Thoracic aorta (tissue), 2 donors: ENCODE results near the gene SHC2. TPM values are rescaled to one million over a fixed set of nuclear protein-coding genes. Genes with fewer than 3 reads are reported as not detected.

Experiments
- ATAC-seq: fragments of 150-250 bp; one replicate; pipeline ENCODE4 v1.8.0; 2017; ENCODE audit warnings: low read depth; ENCODE audit not compliant: insufficient number of reproducible peaks, low FRiP score
- DNase-seq: peaks from one replicate; pipeline ENCODE4 v3.0.0-alpha.2; 2020; ENCODE audit warnings: low spot score
- H3K27ac ChIP-seq, 2 donors: fragments of 200-600 bp; sonication (generic); 1 replicate in 1 of 2; 2 replicates in 1 of 2; pipeline ENCODE4 v1.5.1; 2016; ENCODE audit warnings: mild to moderate bottlenecking in 2 of 2, moderate library complexity in 2 of 2
- H3K27me3 ChIP-seq: fragments of 200-600 bp; sonication (generic); replicated peaks from 2 replicates; pipeline ENCODE4 v1.6.0; 2016; ENCODE audit warnings: mild to moderate bottlenecking; ENCODE audit not compliant: insufficient read depth
- H3K36me3 ChIP-seq: fragments of 200-600 bp; sonication (generic); one replicate; pipeline ENCODE4 v1.5.1; 2016
- H3K4me1 ChIP-seq, 2 donors: fragments of 200-600 bp; sonication (generic); 1 replicate in 1 of 2; 2 replicates in 1 of 2; pipeline versions ENCODE4 v1.5.1 to v1.6.0; 2016; ENCODE audit warnings: low read depth in 2 of 2, mild to moderate bottlenecking in 1 of 2; ENCODE audit not compliant: control insufficient read depth in 1 of 2
- H3K4me3 ChIP-seq: fragments of 200-600 bp; sonication (generic); 2 replicates; pipeline ENCODE4 v1.5.1; 2016; ENCODE audit warnings: mild to moderate bottlenecking
- H3K9me3 ChIP-seq: fragments of 200-600 bp; sonication (generic); 2 replicates; pipeline ENCODE4 v1.5.1; 2016
- CTCF ChIP-seq: fragments of 200-600 bp; sonication (generic); IDR thresholded peaks from one replicate; pipeline ENCODE4 v1.5.1; 2019; ENCODE audit warnings: antibody characterized with exemption
- total RNA-seq, 2 donors: library from RNA; depleted of rRNA; stranded (reverse); fragments of >200 nt; gene quantifications; one replicate each; pipeline versions ENCODE4 v1.1.0 to v1.2.3, GENCODE V29; 2016

SHC2 gene
- total RNA-seq, 2 donors from 2014 or later, result 17.2 to 18.8 TPM

- no peak for DNase-seq
- H3K4me1 ChIP-seq, result no peaks in the 10 kb centered on the region
- H3K27ac ChIP-seq, result no peak overlapping the region
- no peak for ATAC-seq
- H3K9me3 ChIP-seq, result no peaks in the 10 kb centered on the region
- H3K27me3 ChIP-seq, result no peaks in the 10 kb centered on the region
- no peaks in the 10 kb centered on the region for H3K36me3 ChIP-seq
- TF ChIP-seq CTCF, result no peak
- no peak overlapping the region for H3K4me3 ChIP-seq
Measured at GRCh38 chr19:367561-367960, 93.3 kb downstream of the SHC2 start.

- no peaks in the 10 kb centered on the region for H3K27me3 ChIP-seq
- H3K9me3 ChIP-seq, result no peaks in the 10 kb centered on the region
- H3K4me3 ChIP-seq, result no peak overlapping the region
- no peak for DNase-seq
- H3K36me3 ChIP-seq, result no peaks in the 10 kb centered on the region
- TF ChIP-seq CTCF, result no peak
- H3K4me1 ChIP-seq, result no peaks in the 10 kb centered on the region
- H3K27ac ChIP-seq, result no peak overlapping the region
- no peak for ATAC-seq
Measured at GRCh38 chr19:366951-367350, 93.9 kb downstream of the SHC2 start.

Other genes starting within 250 kb of the SHC2 start
- gene PLPP2, start 169.6 kb downstream of the SHC2 start, total RNA-seq, result 1 to 10 TPM in 1 of 2 donors, under 1 TPM in 1; 0.56 to 1.6 TPM
- 10 to 100 TPM in 1 of 2 donors, 1 to 10 TPM in 1; 8.8 to 43.6 TPM for gene MIER2, start 116.2 kb downstream of the SHC2 start, total RNA-seq
- gene C2CD4C, start 51.9 kb downstream of the SHC2 start, total RNA-seq, result 1 to 10 TPM in 1 of 2 donors, under 1 TPM in 1; 0.54 to 1.6 TPM
- gene MADCAM1, start 35.5 kb upstream of the SHC2 start, total RNA-seq, result under 1 TPM in 1 of 2 donors, not detected in 1; 0.92 TPM
- gene TPGS1, start 46.5 kb upstream of the SHC2 start, total RNA-seq, result 10 to 100 TPM; 34.1 to 94.1 TPM
- gene CDC34, start 70.7 kb upstream of the SHC2 start, total RNA-seq, result 10 to 100 TPM; 40.2 to 86.2 TPM
- under 1 TPM in 1 of 2 donors, not detected in 1; 0.54 TPM for gene GZMM, start 83.0 kb upstream of the SHC2 start, total RNA-seq
- 100 to 1,000 TPM; 344 to 575 TPM for gene BSG, start 111.6 kb upstream of the SHC2 start, total RNA-seq
- not detected for gene HCN2, start 128.8 kb upstream of the SHC2 start, total RNA-seq
- gene POLRMT, start 172.5 kb upstream of the SHC2 start, total RNA-seq, result 10 to 100 TPM; 23.8 to 30.9 TPM
- gene FGF22, start 178.8 kb upstream of the SHC2 start, total RNA-seq, result under 1 TPM; 0.27 to 0.56 TPM
- gene RNF126, start 202.2 kb upstream of the SHC2 start, total RNA-seq, result 10 to 100 TPM; 47.8 to 61.9 TPM
- gene FSTL3, start 215.4 kb upstream of the SHC2 start, total RNA-seq, result 100 to 1,000 TPM; 361 to 595 TPM
- gene PRSS57, start 234.4 kb upstream of the SHC2 start, total RNA-seq, result not detected
- 10 to 100 TPM; 14.4 to 28.4 TPM for gene PALM, start 247.9 kb upstream of the SHC2 start, total RNA-seq